GM21717 (cell line): ENCODE measurements around the gene GLYATL1B.

Experiments used
- ATAC-seq: cut with Tn5 transposase; IDR thresholded peaks from one replicate; pipeline ENCODE4 v1.9.1; 2021; ENCODE audit warnings: mild to moderate bottlenecking, moderate library complexity; ENCODE audit not compliant: unreplicated experiment

Gene GLYATL1B

GRCh38 chr11:59142530-59143507 is 56.7 kb downstream of the GLYATL1B start, which contains the start of gene FAM111A:
Gene FAM111A, plus strand, starts transcription at chr11:59142856. Its CDS starts 6,017 bp downstream, at chr11:59148873.
- peak; percentile 71 for ATAC-seq

GRCh38 chr11:59144096-59144495 is 58.0 kb downstream of the GLYATL1B start:
- ATAC-seq: no peak
